ENCODE results near the gene MEGF9. TPM values are rescaled to one million over a fixed set of nuclear protein-coding genes. Genes with fewer than 3 reads are reported as not detected.
"Not testable (repeated sequence)": the region's sequence is repeated elsewhere in the genome, so short reads cannot be mapped to it uniquely, and the experiment has no call there.

Gene MEGF9
- total and polyA plus RNA-seq, 2 donors: 3.5 to 3.7 TPM

DNA sequence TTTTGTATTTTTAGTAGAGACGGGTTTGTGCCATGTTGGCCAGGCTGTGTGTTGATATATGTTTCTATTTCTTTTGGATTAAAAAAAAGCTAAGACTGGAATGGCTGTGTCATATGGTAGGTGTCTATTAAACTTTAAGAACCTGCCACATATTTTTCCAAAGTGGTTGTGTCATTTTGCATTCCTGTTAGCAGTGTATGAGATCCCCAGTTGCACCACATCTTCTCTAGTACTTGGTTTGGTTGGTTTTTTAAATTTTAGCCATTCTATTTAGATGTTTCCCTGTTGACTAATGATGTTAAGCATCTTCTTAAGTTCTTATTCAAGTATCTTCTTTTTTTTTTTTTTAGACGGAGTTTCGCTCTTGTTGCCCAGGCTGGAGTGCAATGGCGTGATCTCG lies 36.2 kb upstream of the MEGF9 start:
- Histone ChIP-seq H3K9me3 (ENCODE audit: control insufficient read depth in 2 of 2, insufficient read depth in 1 of 2, low read length in 1 of 2) (no peaks in the 10 kb centered on the region), H3K27ac (ENCODE audit: low read depth in 1 of 2, low read length in 1 of 2) (no peak overlapping the region), H3K36me3 (ENCODE audit: control insufficient read depth in 2 of 2, insufficient read depth in 2 of 2, low read length in 1 of 2) (no peaks in the 10 kb centered on the region), H3K4me1 (ENCODE audit: control insufficient read depth in 2 of 2, insufficient read depth in 2 of 2, low read length in 2 of 2) (no peaks in the 10 kb centered on the region), H3K27me3 (ENCODE audit: control insufficient read depth in 2 of 2, insufficient read depth in 1 of 2, low read length in 1 of 2) (no peaks in the 10 kb centered on the region), H3K4me3 (ENCODE audit: low read length in 2 of 2) (no peak overlapping the region)
- no peak for DNase-seq (ENCODE audit: low read depth in 6 of 9, low spot score in 9 of 9)
- WGBS: 98% methylated on average over 5 of the region's 5 CpGs

- H3K27me3 ChIP-seq (ENCODE audit: control insufficient read depth in 2 of 2, insufficient read depth in 1 of 2, low read length in 1 of 2); H3K27ac ChIP-seq (ENCODE audit: low read depth in 1 of 2, low read length in 1 of 2); H3K4me3 ChIP-seq (ENCODE audit: low read length in 2 of 2); H3K4me1 ChIP-seq (ENCODE audit: control insufficient read depth in 2 of 2, insufficient read depth in 2 of 2, low read length in 2 of 2); DNase-seq (ENCODE audit: low read depth in 6 of 9, low spot score in 9 of 9); H3K36me3 ChIP-seq (ENCODE audit: control insufficient read depth in 2 of 2, insufficient read depth in 2 of 2, low read length in 1 of 2); H3K9me3 ChIP-seq (ENCODE audit: control insufficient read depth in 2 of 2, insufficient read depth in 1 of 2, low read length in 1 of 2): not testable (repeated sequence)
- WGBS: 97% methylated on average over 26 of the region's 26 CpGs
These were observed 32.1 kb upstream of the MEGF9 start for GRCh38 chr9:120746366-120746765.

DNA sequence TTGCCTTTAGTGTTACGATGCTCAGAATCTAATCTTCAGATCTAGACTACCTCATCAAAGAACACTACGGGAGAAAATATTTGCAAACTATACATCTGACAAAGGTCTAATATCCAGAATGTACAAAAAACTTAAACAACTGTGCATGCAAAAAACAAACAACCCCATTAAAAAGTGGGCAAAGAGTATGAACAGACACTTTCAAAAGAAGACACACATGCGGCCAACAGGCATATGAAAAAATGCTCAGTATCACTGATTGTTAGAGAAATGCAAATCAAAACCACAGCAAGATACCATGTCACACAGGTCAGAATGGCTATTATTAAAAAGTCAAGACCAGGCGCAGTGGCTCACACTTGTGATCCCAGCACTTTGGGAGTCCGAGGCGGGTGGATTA lies 31.0 kb upstream of the MEGF9 start:
- 94% methylated on average over 6 of the region's 6 CpGs for WGBS
- Histone ChIP-seq H3K36me3 (ENCODE audit: control insufficient read depth in 2 of 2, insufficient read depth in 2 of 2, low read length in 1 of 2) (no peaks in the 10 kb centered on the region), H3K27me3 (ENCODE audit: control insufficient read depth in 2 of 2, insufficient read depth in 1 of 2, low read length in 1 of 2) (no peaks in the 10 kb centered on the region), H3K4me1 (ENCODE audit: control insufficient read depth in 2 of 2, insufficient read depth in 2 of 2, low read length in 2 of 2) (no peaks in the 10 kb centered on the region), H3K9me3 (ENCODE audit: control insufficient read depth in 2 of 2, insufficient read depth in 1 of 2, low read length in 1 of 2) (no peaks in the 10 kb centered on the region), H3K27ac (ENCODE audit: low read depth in 1 of 2, low read length in 1 of 2) (no peak overlapping the region), H3K4me3 (ENCODE audit: low read length in 2 of 2) (no peak overlapping the region)
- no peak for DNase-seq (ENCODE audit: low read depth in 6 of 9, low spot score in 9 of 9)

GRCh38 chr9:120742951-120743416 lies 28.7 kb upstream of the MEGF9 start:
- no peaks in the 10 kb centered on the region for H3K36me3 ChIP-seq (ENCODE audit: control insufficient read depth in 2 of 2, insufficient read depth in 2 of 2, low read length in 1 of 2)
- H3K4me3 ChIP-seq (ENCODE audit: low read length in 2 of 2): no peak overlapping the region
- no peaks in the 10 kb centered on the region for H3K27me3 ChIP-seq (ENCODE audit: control insufficient read depth in 2 of 2, insufficient read depth in 1 of 2, low read length in 1 of 2)
- 96% methylated on average over 6 of the region's 6 CpGs for WGBS
- peak in 2 of 9 donors; percentile 16 to 33 for DNase-seq (ENCODE audit: low read depth in 6 of 9, low spot score in 9 of 9)
- no peaks in the 10 kb centered on the region for H3K9me3 ChIP-seq (ENCODE audit: control insufficient read depth in 2 of 2, insufficient read depth in 1 of 2, low read length in 1 of 2)
- H3K4me1 ChIP-seq (ENCODE audit: control insufficient read depth in 2 of 2, insufficient read depth in 2 of 2, low read length in 2 of 2): no peaks in the 10 kb centered on the region
- H3K27ac ChIP-seq (ENCODE audit: low read depth in 1 of 2, low read length in 1 of 2): no peak overlapping the region

DNA sequence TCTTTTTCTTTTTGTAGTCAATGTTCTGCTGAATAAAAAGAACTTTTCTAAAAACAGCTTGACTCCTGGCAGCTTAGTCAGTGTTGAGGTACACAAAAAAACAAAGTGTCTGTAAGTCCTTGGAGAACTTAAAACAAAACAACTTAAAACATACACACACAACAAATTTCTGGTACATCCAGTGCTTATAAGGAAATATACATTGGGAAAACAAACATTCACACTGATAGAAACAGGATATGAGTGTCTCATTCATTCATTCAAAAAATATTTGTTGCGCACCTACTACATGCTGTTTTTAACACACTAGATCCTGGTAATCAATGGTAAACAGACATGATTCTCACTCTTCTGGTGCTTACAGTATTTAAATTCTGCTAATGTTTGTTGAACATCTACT lies 27.4 kb upstream of the MEGF9 start:
- Histone ChIP-seq H3K4me3 (ENCODE audit: low read length in 2 of 2) (no peak overlapping the region), H3K9me3 (ENCODE audit: control insufficient read depth in 2 of 2, insufficient read depth in 1 of 2, low read length in 1 of 2) (no peaks in the 10 kb centered on the region), H3K4me1 (ENCODE audit: control insufficient read depth in 2 of 2, insufficient read depth in 2 of 2, low read length in 2 of 2) (no peaks in the 10 kb centered on the region), H3K27ac (ENCODE audit: low read depth in 1 of 2, low read length in 1 of 2) (no peak overlapping the region), H3K36me3 (ENCODE audit: control insufficient read depth in 2 of 2, insufficient read depth in 2 of 2, low read length in 1 of 2) (no peaks in the 10 kb centered on the region), H3K27me3 (ENCODE audit: control insufficient read depth in 2 of 2, insufficient read depth in 1 of 2, low read length in 1 of 2) (no peaks in the 10 kb centered on the region)
- 99% methylated on average over 1 of the region's 1 CpG for WGBS
- DNase-seq (ENCODE audit: low read depth in 6 of 9, low spot score in 9 of 9): no peak

GRCh38 chr9:120741191-120741590 lies 26.9 kb upstream of the MEGF9 start:
- Histone ChIP-seq H3K4me3 (ENCODE audit: low read length in 2 of 2) (no peak overlapping the region), H3K4me1 (ENCODE audit: control insufficient read depth in 2 of 2, insufficient read depth in 2 of 2, low read length in 2 of 2) (no peaks in the 10 kb centered on the region), H3K36me3 (ENCODE audit: control insufficient read depth in 2 of 2, insufficient read depth in 2 of 2, low read length in 1 of 2) (no peaks in the 10 kb centered on the region), H3K27me3 (ENCODE audit: control insufficient read depth in 2 of 2, insufficient read depth in 1 of 2, low read length in 1 of 2) (no peaks in the 10 kb centered on the region), H3K27ac (ENCODE audit: low read depth in 1 of 2, low read length in 1 of 2) (no peak overlapping the region), H3K9me3 (ENCODE audit: control insufficient read depth in 2 of 2, insufficient read depth in 1 of 2, low read length in 1 of 2) (no peaks in the 10 kb centered on the region)
- DNase-seq (ENCODE audit: low read depth in 6 of 9, low spot score in 9 of 9): no peak
- WGBS: 91% methylated on average over 1 of the region's 1 CpG

DNA sequence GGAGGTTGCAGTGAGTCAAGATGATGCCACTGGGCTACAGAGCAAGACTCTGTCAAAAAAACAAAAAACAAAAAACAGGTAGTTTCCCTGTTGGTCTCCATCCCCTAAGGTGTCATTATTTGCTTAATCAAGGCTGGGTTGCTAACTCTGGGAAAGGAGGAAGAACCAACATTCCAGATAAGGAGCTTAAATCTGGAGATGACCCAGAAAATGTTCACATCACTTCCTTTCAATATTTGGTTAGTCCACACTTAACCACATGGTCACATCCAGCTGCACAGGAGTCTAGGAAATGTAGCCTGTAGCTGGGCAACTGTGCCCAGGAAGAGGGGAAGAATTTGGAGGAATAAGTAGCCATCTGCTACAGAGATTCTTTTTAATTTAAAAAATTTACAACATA lies 25.9 kb upstream of the MEGF9 start:
- Histone ChIP-seq H3K9me3 (ENCODE audit: control insufficient read depth in 2 of 2, insufficient read depth in 1 of 2, low read length in 1 of 2) (no peaks in the 10 kb centered on the region), H3K36me3 (ENCODE audit: control insufficient read depth in 2 of 2, insufficient read depth in 2 of 2, low read length in 1 of 2) (no peaks in the 10 kb centered on the region), H3K4me3 (ENCODE audit: low read length in 2 of 2) (no peak overlapping the region), H3K27ac (ENCODE audit: low read depth in 1 of 2, low read length in 1 of 2) (no peak overlapping the region), H3K4me1 (ENCODE audit: control insufficient read depth in 2 of 2, insufficient read depth in 2 of 2, low read length in 2 of 2) (peaks cover 0 to 2% of the 10 kb centered on the region in 2 donors), H3K27me3 (ENCODE audit: control insufficient read depth in 2 of 2, insufficient read depth in 1 of 2, low read length in 1 of 2) (no peaks in the 10 kb centered on the region)
- DNase-seq (ENCODE audit: low read depth in 6 of 9, low spot score in 9 of 9): no peak

DNA sequence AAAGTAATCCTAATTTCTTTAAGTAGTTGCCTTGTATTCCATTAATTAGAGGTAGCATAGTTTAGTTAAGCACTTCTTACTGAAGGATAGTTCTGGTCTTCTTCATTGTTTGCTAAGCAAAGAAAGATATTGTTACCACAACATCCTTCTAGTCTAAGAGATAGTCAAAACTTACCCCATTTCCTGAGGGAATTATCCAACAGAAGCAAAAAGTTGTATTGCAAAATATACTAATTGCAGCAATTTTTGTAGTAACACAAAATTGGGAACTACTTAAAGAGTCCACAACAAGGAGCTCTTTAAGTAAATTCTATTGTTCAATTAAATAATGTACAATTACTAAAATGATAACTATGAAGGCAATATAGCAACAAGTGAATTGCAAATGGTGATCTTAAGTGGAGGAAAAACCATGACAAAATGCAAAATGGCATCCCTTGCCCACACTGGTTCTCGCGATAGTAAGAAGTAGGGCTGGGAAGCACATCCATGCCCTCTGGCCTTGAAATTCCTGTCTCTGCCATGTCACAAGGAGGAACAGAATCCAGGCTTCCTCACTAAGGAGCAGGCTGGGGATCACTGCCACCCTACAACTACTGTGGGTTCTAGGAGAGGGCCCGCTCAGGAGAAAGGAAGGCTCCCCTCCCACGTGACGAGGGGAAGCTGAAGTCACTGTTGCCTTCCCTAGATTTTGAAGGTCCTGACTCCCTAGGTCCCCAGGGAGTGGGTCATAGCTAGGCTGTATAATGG lies 23.3 kb upstream of the MEGF9 start:
- H3K27ac ChIP-seq (ENCODE audit: low read depth in 1 of 2, low read length in 1 of 2): no peak overlapping the region

DNA sequence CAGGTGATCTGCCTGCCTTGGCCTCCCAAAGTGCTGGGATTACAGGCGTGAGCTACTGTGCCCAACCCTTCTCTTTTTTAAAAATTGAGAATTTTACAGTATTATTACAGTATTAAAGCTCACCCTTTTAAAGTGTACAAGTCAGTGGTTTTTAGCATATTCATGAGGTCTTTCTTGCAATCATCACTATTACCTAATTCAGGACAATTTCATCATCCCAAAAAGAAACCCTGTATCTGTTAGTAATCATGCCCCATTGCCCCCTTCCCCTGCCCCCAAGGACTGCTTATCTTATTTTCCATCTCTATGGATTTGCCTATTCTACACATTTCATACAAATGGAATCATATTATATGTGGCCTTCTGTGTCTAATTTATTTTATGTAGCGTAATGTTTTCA lies 22.6 kb upstream of the MEGF9 start:
- H3K9me3 ChIP-seq (ENCODE audit: control insufficient read depth in 2 of 2, insufficient read depth in 1 of 2, low read length in 1 of 2): no peaks in the 10 kb centered on the region
- H3K27me3 ChIP-seq (ENCODE audit: control insufficient read depth in 2 of 2, insufficient read depth in 1 of 2, low read length in 1 of 2): no peaks in the 10 kb centered on the region
- no peak for DNase-seq (ENCODE audit: low read depth in 6 of 9, low spot score in 9 of 9)
- no peak overlapping the region for H3K27ac ChIP-seq (ENCODE audit: low read depth in 1 of 2, low read length in 1 of 2)
- H3K4me3 ChIP-seq (ENCODE audit: low read length in 2 of 2): no peak overlapping the region
- H3K4me1 ChIP-seq (ENCODE audit: control insufficient read depth in 2 of 2, insufficient read depth in 2 of 2, low read length in 2 of 2): peaks cover 0 to 7% of the 10 kb centered on the region in 2 donors
- WGBS: 96% methylated on average over 2 of the region's 2 CpGs
- no peaks in the 10 kb centered on the region for H3K36me3 ChIP-seq (ENCODE audit: control insufficient read depth in 2 of 2, insufficient read depth in 2 of 2, low read length in 1 of 2)

More for the DNA sequence above, 23.3 kb upstream of the MEGF9 start:
- no peaks in the 10 kb centered on the region for H3K27me3 ChIP-seq (ENCODE audit: control insufficient read depth in 2 of 2, insufficient read depth in 1 of 2, low read length in 1 of 2)
- H3K4me3 ChIP-seq (ENCODE audit: low read length in 2 of 2): no peak overlapping the region
- no peaks in the 10 kb centered on the region for H3K9me3 ChIP-seq (ENCODE audit: control insufficient read depth in 2 of 2, insufficient read depth in 1 of 2, low read length in 1 of 2)
- WGBS: 98% methylated on average over 5 of the region's 5 CpGs
- H3K4me1 ChIP-seq (ENCODE audit: control insufficient read depth in 2 of 2, insufficient read depth in 2 of 2, low read length in 2 of 2): peaks cover 0 to 7% of the 10 kb centered on the region in 2 donors
- DNase-seq (ENCODE audit: low read depth in 6 of 9, low spot score in 9 of 9): no peak
- H3K36me3 ChIP-seq (ENCODE audit: control insufficient read depth in 2 of 2, insufficient read depth in 2 of 2, low read length in 1 of 2): no peaks in the 10 kb centered on the region

All from thymus (tissue), 11 donors.